ENCODE measurements around the gene U2AF2. TPM values are rescaled to one million over a fixed set of nuclear protein-coding genes. Genes with fewer than 3 reads are reported as not detected.
A peak's percentile ranks its signal among the peaks of the same experiment; 100 is the strongest.

U2AF2 gene
- total and polyA plus RNA-seq, 9 of the 15 experiments (the other 6 are each of a cell fraction or from before 2014, with no cell fraction given): 3.0 to 331 (median 157) TPM

DNA sequence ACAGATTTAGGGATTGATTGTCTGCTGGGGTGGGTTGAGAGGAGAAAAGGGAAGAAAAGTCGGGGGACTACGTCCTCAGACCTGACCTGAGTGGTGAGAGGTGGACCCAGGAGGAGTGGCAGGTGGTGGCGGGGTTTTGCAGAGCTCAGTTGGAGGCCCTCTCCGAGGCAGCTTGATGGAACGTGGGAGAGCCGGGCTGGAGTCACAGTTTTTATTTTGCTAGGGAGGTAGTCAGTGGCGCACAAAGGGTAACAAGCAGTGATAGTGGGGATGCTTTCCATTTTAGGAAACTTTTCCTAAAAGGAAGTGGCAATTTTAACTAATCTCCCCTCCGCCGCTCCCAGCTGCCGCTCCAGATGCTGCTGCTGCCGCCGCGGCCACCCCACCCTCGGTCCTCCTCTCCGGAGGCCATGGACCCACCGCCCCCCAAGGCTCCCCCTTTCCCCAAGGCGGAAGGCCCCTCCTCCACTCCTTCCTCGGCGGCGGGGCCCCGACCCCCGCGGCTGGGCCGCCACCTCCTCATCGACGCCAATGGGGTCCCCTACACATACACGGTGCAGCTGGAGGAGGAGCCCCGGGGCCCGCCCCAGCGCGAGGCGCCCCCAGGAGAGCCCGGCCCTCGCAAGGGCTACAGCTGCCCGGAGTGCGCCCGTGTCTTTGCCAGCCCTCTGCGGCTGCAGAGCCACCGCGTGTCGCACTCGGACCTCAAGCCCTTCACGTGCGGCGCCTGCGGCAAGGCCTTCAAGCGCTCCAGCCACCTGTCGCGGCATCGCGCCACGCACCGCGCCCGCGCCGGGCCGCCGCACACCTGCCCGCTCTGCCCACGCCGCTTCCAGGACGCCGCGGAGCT is 12.5 kb upstream of the U2AF2 start (continued):
- TF ChIP-seq, protein P1, sequence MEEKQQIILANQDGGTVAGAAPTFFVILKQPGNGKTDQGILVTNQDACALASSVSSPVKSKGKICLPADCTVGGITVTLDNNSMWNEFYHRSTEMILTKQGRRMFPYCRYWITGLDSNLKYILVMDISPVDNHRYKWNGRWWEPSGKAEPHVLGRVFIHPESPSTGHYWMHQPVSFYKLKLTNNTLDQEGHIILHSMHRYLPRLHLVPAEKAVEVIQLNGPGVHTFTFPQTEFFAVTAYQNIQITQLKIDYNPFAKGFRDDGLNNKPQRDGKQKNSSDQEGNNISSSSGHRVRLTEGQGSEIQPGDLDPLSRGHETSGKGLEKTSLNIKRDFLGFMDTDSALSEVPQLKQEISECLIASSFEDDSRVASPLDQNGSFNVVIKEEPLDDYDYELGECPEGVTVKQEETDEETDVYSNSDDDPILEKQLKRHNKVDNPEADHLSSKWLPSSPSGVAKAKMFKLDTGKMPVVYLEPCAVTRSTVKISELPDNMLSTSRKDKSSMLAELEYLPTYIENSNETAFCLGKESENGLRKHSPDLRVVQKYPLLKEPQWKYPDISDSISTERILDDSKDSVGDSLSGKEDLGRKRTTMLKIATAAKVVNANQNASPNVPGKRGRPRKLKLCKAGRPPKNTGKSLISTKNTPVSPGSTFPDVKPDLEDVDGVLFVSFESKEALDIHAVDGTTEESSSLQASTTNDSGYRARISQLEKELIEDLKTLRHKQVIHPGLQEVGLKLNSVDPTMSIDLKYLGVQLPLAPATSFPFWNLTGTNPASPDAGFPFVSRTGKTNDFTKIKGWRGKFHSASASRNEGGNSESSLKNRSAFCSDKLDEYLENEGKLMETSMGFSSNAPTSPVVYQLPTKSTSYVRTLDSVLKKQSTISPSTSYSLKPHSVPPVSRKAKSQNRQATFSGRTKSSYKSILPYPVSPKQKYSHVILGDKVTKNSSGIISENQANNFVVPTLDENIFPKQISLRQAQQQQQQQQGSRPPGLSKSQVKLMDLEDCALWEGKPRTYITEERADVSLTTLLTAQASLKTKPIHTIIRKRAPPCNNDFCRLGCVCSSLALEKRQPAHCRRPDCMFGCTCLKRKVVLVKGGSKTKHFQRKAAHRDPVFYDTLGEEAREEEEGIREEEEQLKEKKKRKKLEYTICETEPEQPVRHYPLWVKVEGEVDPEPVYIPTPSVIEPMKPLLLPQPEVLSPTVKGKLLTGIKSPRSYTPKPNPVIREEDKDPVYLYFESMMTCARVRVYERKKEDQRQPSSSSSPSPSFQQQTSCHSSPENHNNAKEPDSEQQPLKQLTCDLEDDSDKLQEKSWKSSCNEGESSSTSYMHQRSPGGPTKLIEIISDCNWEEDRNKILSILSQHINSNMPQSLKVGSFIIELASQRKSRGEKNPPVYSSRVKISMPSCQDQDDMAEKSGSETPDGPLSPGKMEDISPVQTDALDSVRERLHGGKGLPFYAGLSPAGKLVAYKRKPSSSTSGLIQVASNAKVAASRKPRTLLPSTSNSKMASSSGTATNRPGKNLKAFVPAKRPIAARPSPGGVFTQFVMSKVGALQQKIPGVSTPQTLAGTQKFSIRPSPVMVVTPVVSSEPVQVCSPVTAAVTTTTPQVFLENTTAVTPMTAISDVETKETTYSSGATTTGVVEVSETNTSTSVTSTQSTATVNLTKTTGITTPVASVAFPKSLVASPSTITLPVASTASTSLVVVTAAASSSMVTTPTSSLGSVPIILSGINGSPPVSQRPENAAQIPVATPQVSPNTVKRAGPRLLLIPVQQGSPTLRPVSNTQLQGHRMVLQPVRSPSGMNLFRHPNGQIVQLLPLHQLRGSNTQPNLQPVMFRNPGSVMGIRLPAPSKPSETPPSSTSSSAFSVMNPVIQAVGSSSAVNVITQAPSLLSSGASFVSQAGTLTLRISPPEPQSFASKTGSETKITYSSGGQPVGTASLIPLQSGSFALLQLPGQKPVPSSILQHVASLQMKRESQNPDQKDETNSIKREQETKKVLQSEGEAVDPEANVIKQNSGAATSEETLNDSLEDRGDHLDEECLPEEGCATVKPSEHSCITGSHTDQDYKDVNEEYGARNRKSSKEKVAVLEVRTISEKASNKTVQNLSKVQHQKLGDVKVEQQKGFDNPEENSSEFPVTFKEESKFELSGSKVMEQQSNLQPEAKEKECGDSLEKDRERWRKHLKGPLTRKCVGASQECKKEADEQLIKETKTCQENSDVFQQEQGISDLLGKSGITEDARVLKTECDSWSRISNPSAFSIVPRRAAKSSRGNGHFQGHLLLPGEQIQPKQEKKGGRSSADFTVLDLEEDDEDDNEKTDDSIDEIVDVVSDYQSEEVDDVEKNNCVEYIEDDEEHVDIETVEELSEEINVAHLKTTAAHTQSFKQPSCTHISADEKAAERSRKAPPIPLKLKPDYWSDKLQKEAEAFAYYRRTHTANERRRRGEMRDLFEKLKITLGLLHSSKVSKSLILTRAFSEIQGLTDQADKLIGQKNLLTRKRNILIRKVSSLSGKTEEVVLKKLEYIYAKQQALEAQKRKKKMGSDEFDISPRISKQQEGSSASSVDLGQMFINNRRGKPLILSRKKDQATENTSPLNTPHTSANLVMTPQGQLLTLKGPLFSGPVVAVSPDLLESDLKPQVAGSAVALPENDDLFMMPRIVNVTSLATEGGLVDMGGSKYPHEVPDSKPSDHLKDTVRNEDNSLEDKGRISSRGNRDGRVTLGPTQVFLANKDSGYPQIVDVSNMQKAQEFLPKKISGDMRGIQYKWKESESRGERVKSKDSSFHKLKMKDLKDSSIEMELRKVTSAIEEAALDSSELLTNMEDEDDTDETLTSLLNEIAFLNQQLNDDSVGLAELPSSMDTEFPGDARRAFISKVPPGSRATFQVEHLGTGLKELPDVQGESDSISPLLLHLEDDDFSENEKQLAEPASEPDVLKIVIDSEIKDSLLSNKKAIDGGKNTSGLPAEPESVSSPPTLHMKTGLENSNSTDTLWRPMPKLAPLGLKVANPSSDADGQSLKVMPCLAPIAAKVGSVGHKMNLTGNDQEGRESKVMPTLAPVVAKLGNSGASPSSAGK (IDR thresholded peaks at IDR 0.05): peak; percentile 21; the same call in 1 of the 2 replicates

Measured in K562 (cell line).